GM12875 (cell line): Measurements from ENCODE around the gene SKP2.

Experiments
- H3K4me3 ChIP-seq: one replicate; pipeline ENCODE4 v1.5.1; 2011; ENCODE audit warnings: low read depth, low read length, control low read depth
- TF ChIP-seq, protein P1 (sequence below): IDR thresholded peaks from 2 replicates; pipeline ENCODE4 v1.5.1; 2011; ENCODE audit warnings: low read depth, mild to moderate bottlenecking, control low read depth, inconsistent platforms, low read length, moderate library complexity, borderline replicate concordance; ENCODE audit not compliant: insufficient read depth

Gene SKP2

DNA sequence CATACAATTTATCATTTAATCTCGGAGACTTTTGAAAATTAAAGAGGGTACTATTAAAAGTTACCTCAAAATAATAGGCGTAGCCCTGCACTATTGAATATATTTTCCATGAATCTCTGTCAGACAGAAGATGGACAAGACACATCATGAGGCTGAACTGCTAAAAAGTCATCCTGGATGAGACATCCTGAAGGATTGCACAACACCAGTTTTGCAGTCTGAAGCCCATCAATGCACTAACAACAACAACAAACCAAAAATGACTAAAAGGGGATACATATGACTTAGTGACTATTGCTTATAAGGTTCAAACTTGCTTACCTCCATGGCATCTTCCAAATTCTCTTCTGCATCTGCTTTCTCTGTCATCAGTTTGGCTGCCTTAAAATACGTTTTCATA, 15.9 kb upstream of the SKP2 start:
- H3K4me3 ChIP-seq: no peak overlapping the region
- TF ChIP-seq, protein P1, sequence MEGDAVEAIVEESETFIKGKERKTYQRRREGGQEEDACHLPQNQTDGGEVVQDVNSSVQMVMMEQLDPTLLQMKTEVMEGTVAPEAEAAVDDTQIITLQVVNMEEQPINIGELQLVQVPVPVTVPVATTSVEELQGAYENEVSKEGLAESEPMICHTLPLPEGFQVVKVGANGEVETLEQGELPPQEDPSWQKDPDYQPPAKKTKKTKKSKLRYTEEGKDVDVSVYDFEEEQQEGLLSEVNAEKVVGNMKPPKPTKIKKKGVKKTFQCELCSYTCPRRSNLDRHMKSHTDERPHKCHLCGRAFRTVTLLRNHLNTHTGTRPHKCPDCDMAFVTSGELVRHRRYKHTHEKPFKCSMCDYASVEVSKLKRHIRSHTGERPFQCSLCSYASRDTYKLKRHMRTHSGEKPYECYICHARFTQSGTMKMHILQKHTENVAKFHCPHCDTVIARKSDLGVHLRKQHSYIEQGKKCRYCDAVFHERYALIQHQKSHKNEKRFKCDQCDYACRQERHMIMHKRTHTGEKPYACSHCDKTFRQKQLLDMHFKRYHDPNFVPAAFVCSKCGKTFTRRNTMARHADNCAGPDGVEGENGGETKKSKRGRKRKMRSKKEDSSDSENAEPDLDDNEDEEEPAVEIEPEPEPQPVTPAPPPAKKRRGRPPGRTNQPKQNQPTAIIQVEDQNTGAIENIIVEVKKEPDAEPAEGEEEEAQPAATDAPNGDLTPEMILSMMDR: no peak

DNA sequence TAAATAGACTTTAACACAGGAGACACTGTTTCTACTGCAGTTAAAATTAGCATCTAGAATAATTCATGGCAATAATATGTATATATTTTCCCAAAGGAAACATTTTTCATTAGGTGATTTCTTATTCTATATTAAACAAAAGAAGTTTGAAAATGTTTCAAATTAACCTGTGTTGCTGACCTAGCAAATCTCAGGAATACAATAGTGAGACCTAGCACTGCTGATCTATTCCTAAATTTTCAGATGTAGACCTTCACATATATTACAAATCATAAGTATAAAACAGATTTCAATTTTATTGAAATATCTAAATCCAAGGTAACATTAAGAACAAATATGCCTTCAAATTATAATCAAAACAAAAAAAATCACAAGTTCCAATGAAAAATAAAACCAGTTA, 15.3 kb upstream of the SKP2 start:
- TF ChIP-seq, protein P1: no peak
- H3K4me3 ChIP-seq: no peak overlapping the region

DNA sequence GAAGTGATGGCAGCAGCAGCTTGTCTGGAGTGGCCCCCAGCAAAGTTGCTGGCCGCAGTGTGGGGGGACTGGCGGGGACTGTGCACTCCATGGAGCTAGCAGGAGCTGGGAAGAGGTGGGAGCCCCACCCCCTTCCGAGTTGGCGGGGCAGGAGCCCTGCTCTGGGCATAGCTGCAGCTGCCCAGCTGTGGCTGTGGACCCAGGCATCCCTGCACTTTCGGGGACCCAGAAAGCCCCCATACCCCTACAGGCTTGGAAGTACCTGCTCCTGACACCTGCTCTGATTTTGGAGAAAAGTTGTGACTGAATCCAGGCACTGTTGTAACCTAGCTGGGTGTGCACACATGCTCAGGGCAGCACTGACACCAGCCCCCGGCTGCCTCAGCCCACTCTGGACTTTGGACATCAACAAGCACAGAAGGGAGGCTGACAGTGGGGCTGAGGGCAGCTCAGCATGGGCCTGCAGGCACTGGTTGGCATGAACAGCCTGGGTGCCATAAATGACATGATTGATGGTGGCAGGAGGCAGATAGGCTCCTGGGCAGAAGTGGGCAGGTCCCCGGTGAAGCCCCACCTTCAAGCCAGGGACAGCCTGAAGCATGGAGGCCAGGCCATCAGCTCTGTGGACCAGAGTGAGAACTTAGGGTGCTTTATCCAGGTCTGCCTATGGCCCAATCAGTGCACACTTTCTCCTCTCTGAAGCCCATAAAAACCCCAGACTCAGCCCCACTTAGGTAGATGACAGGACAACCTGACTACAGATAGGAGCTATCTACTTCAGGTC, 12.8 kb upstream of the SKP2 start:
- no peak overlapping the region for H3K4me3 ChIP-seq
- TF ChIP-seq, protein P1: no peak

DNA sequence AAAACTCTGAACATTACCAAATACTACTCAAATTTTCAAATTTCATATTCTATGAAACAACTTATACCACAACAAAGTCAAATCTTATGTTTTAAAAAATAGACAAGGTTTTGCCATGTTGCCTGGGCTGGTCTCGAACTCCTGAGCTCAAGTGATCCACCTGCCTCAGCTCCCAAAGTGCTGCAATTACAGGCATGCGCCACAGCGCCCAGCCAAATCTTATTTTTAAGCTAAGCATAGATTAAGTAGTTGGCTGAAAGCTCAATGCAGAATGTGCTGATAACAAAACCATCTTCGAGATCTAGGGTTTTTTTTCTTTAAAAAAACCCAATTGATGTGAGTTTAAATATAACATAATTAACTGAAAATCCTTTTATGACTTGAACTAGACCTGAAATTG, 6.6 kb upstream of the SKP2 start:
- H3K4me3 ChIP-seq: no peak overlapping the region
- TF ChIP-seq, protein P1: no peak

DNA sequence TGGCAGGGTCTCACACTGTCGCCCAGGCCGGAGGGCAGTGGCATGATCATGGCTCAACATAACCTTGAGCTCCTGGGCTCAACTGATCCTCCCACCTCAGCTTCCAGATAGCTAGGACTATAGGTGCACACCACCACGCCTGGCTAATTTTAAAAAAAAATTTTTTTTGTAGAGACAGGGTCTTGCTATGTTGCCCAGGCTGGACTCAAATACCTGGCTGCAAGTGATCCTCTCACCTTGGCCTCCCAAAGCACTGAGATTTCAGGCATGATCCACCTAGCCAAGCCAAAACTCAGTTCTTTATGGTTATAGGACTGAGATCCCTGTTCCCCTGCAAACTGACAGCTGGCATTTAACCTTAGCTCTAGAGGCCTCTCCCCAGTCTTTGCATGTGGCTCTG, 5.5 kb upstream of the SKP2 start:
- no peak overlapping the region for H3K4me3 ChIP-seq
- TF ChIP-seq, protein P1: no peak

DNA sequence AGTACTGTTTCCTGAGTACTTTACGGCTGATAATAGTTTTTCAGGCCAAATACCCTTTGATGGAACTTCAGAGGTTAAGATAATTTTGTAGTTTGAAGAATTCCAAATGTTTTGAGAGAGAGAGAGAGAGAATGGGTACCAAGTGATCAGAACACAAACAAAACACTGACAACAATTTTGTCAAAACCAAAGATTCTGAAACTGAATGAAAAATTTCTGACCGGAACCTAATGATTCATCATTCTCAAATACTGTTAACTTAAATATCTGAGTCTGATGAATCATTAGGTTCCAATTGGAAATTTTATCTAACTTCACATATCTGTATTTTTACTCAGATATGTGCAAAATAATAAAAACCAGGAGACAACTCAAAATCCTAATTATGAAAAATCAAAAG, 4.2 kb upstream of the SKP2 start:
- H3K4me3 ChIP-seq: no peak overlapping the region
- TF ChIP-seq, protein P1: no peak
